Mesendoderm (in vitro differentiated cells): ENCODE data around the gene LPAR1.

Experiments used
- DNase-seq: peaks from one replicate; pipeline ENCODE4 v3.0.0; 2013
- H2AK5ac ChIP-seq: 2 replicates; pipeline ENCODE4 v1.6.1; 2013; ENCODE audit warnings: low read length, inconsistent platforms
- H2BK120ac ChIP-seq: 2 replicates; pipeline ENCODE4 v1.6.1; 2013; ENCODE audit warnings: low read depth, mild to moderate bottlenecking, low read length, moderate library complexity, mixed read lengths
- H2BK15ac ChIP-seq: replicated peaks from 2 replicates; pipeline ENCODE4 v1.6.1; 2013; ENCODE audit warnings: low read depth, mild to moderate bottlenecking, moderate library complexity
- H2BK5ac ChIP-seq: 2 replicates; pipeline ENCODE4 v1.6.1; 2013; ENCODE audit warnings: low read length, inconsistent platforms
- H3K18ac ChIP-seq: 2 replicates; pipeline ENCODE4 v1.6.1; 2013; ENCODE audit warnings: mild to moderate bottlenecking, low read length, mixed read lengths
- H3K23ac ChIP-seq: one replicate; pipeline ENCODE4 v1.6.1; 2013; ENCODE audit warnings: low read length
- H3K27ac ChIP-seq: 2 replicates; pipeline ENCODE4 v1.5.1; 2013; ENCODE audit warnings: low read depth, mild to moderate bottlenecking, inconsistent platforms, low read length, moderate library complexity
- H3K27me3 ChIP-seq: 2 replicates; pipeline ENCODE4 v1.6.1; 2013; ENCODE audit warnings: low read length, control low read depth, mild to moderate bottlenecking, inconsistent platforms; ENCODE audit not compliant: insufficient read depth, poor library complexity
- H3K36me3 ChIP-seq: 2 replicates; pipeline ENCODE4 v1.6.1; 2013; ENCODE audit warnings: low read length, inconsistent platforms; ENCODE audit not compliant: control insufficient read depth, insufficient read depth
- H3K4ac ChIP-seq: one replicate; pipeline ENCODE4 v1.6.1; 2013; ENCODE audit warnings: low read depth, mild to moderate bottlenecking, low read length, moderate library complexity
- H3K4me1 ChIP-seq: 2 replicates; pipeline ENCODE4 v1.6.1; 2013; ENCODE audit warnings: low read depth, low read length, inconsistent platforms; ENCODE audit not compliant: control insufficient read depth
- H3K4me2 ChIP-seq: 2 replicates; pipeline ENCODE4 v1.6.1; 2013; ENCODE audit warnings: low read length
- H3K4me3 ChIP-seq: 2 replicates; pipeline ENCODE4 v1.5.1; 2013; ENCODE audit warnings: mild to moderate bottlenecking, low read length
- H3K56ac ChIP-seq: one replicate; pipeline ENCODE4 v1.6.1; 2013; ENCODE audit warnings: low read length
- H3K79me1 ChIP-seq: 2 replicates; pipeline ENCODE4 v1.6.1; 2013; ENCODE audit warnings: low read length, inconsistent platforms
- H3K79me2 ChIP-seq: 2 replicates; pipeline ENCODE4 v1.6.1; 2013; ENCODE audit warnings: mild to moderate bottlenecking, low read length; ENCODE audit not compliant: control insufficient read depth, insufficient read depth
- H3K9ac ChIP-seq: 2 replicates; pipeline ENCODE4 v1.6.1; 2013; ENCODE audit warnings: low read length, inconsistent platforms
- H4K5ac ChIP-seq: one replicate; pipeline ENCODE4 v1.6.1; 2013; ENCODE audit warnings: low read length
- H4K8ac ChIP-seq: one replicate; pipeline ENCODE4 v1.6.1; 2013; ENCODE audit warnings: low read depth, mild to moderate bottlenecking, control low read depth, low read length, moderate library complexity
- WGBS: extraction: QIAGEN DNeasy Blood & Tissue Kit; methylation state at CpG from one replicate; pipeline ENCODE4 v1.1.7; 2013; ENCODE audit warnings: low lambda C conversion rate, missing lambda C conversion rate; ENCODE audit not compliant: insufficient coverage; ENCODE audit errors: extremely low coverage; 5-methylcytosine and 5-hydroxymethylcytosine counted together

LPAR1 gene

DNA sequence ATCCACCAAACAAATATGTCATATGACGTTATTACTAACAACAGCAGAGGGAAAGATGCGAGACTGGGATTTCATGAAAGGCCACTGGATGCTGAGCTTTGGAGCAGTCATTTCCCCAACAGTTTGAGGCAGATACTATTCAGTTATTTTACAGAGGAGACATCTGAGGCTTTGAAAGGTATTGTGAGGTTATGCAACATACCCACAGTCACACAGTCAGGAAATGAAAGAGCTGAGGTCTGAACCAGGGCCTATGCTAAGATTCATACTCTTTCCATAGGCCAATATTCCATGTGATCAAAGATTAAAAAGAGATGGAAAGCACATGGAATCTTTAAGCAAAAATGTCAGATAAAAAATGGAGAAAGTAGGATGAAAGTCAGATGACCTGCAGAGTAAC is 63.0 kb downstream of the LPAR1 start:
- no peak overlapping the region for H3K18ac ChIP-seq
- H2AK5ac ChIP-seq, result no peak overlapping the region
- no peak overlapping the region for H4K8ac ChIP-seq
- H2BK15ac ChIP-seq, result no peak overlapping the region
- H2BK120ac ChIP-seq, result no peak overlapping the region
- no CpG with 5 or more reads among the region's 2 CpGs for WGBS
- no peak overlapping the region for H3K4me3 ChIP-seq
- no peaks in the 10 kb centered on the region for H3K36me3 ChIP-seq
- H2BK5ac ChIP-seq, result no peak overlapping the region
- H3K23ac ChIP-seq, result no peak overlapping the region
- no peak for DNase-seq
- peaks cover 4% of the 10 kb centered on the region for H3K4me1 ChIP-seq
- no peak overlapping the region for H4K5ac ChIP-seq
- no peak overlapping the region for H3K9ac ChIP-seq
- no peak overlapping the region for H3K56ac ChIP-seq
- no peaks in the 10 kb centered on the region for H3K79me2 ChIP-seq
- H3K4ac ChIP-seq, result no peak overlapping the region
- no peaks in the 10 kb centered on the region for H3K27me3 ChIP-seq
- H3K79me1 ChIP-seq, result no peaks in the 10 kb centered on the region
- no peak overlapping the region for H3K27ac ChIP-seq
- no peak overlapping the region for H3K4me2 ChIP-seq

DNA sequence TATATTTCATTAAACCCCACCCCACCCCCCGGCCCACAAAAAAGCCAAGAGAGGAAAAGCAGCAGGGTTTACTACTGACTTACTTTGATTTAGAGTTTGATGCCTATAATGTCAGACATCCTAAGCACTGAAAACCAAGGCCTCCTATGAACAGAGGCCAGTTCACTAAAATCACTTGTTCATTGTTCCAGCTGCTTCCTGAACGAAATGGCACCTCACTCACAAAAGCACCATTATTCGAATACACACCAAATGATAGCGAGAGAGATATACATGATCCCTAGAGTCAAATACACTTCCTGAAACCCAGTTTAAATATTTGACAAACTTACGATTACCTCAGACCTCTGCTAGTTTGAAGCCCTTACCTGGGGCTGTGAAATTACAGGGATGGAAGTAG is 66.6 kb downstream of the LPAR1 start:
- H3K4ac ChIP-seq, result no peak overlapping the region
- no peak overlapping the region for H3K23ac ChIP-seq
- no peak overlapping the region for H3K18ac ChIP-seq
- H2BK15ac ChIP-seq, result no peak overlapping the region
- no peak overlapping the region for H3K56ac ChIP-seq
- H3K4me1 ChIP-seq, result no peaks in the 10 kb centered on the region
- no peak overlapping the region for H3K4me3 ChIP-seq
- no peak overlapping the region for H2AK5ac ChIP-seq
- no peak overlapping the region for H4K8ac ChIP-seq
- peaks cover 2% of the 10 kb centered on the region for H3K27me3 ChIP-seq
- no peak overlapping the region for H3K4me2 ChIP-seq
- no peaks in the 10 kb centered on the region for H3K79me1 ChIP-seq
- H3K36me3 ChIP-seq, result no peaks in the 10 kb centered on the region
- no peak overlapping the region for H3K27ac ChIP-seq
- H2BK5ac ChIP-seq, result no peak overlapping the region
- no peak overlapping the region for H2BK120ac ChIP-seq
- no peaks in the 10 kb centered on the region for H3K79me2 ChIP-seq
- H4K5ac ChIP-seq, result no peak overlapping the region
- no peak overlapping the region for H3K9ac ChIP-seq
- no peak for DNase-seq
- no CpG with 5 or more reads among the region's 5 CpGs for WGBS

GRCh38 chr9:110971234-110971633 is 67.0 kb downstream of the LPAR1 start:
- H3K56ac ChIP-seq, result no peak overlapping the region
- H3K27me3 ChIP-seq, result peaks cover 2% of the 10 kb centered on the region
- H2AK5ac ChIP-seq, result no peak overlapping the region
- no peak overlapping the region for H2BK15ac ChIP-seq
- H3K18ac ChIP-seq, result no peak overlapping the region
- no peak for DNase-seq
- H4K5ac ChIP-seq, result no peak overlapping the region
- no peak overlapping the region for H3K23ac ChIP-seq
- no peaks in the 10 kb centered on the region for H3K79me1 ChIP-seq
- WGBS, result no CpG with 5 or more reads among the region's 2 CpGs
- H3K4ac ChIP-seq, result no peak overlapping the region
- no peak overlapping the region for H2BK5ac ChIP-seq
- H3K4me2 ChIP-seq, result no peak overlapping the region
- H3K79me2 ChIP-seq, result no peaks in the 10 kb centered on the region
- no peaks in the 10 kb centered on the region for H3K4me1 ChIP-seq
- H3K36me3 ChIP-seq, result no peaks in the 10 kb centered on the region
- no peak overlapping the region for H3K4me3 ChIP-seq
- no peak overlapping the region for H3K27ac ChIP-seq
- no peak overlapping the region for H4K8ac ChIP-seq
- H2BK120ac ChIP-seq, result no peak overlapping the region
- H3K9ac ChIP-seq, result no peak overlapping the region

GRCh38 chr9:110969971-110970386 is 68.3 kb downstream of the LPAR1 start:
- Histone ChIP-seq H3K4me3 (no peak overlapping the region), H3K27me3 (peaks cover 2% of the 10 kb centered on the region)
- WGBS, result no CpG with 5 or more reads among the region's 4 CpGs

DNA sequence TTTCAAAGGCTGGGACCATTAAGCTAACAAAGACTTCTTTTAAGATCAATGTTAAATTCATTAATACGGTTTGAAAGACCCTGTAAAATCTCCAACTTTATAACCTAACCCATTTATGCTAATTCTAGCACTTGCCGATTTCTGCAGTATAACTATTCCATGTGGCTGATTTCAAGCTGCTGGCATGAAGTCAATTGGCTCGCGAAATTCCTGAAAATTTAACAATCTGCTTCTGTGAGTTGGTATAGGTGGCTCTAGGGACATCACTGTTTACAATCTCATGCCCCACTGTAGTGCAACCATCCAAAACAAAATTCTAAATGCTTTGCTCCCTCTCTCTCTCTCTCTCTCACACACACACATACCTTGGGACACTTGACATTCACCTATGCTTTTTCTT is 70.2 kb downstream of the LPAR1 start:
- Histone ChIP-seq H3K36me3 (no peaks in the 10 kb centered on the region), H2BK120ac (no peak overlapping the region)
- no CpG with 5 or more reads among the region's 4 CpGs for WGBS

More at GRCh38 chr9:110969971-110970386, 68.3 kb downstream of the LPAR1 start:
- Histone ChIP-seq H3K9ac (no peak overlapping the region), H3K36me3 (no peaks in the 10 kb centered on the region), H3K18ac (no peak overlapping the region), H2AK5ac (no peak overlapping the region), H3K4me1 (no peaks in the 10 kb centered on the region), H3K27ac (no peak overlapping the region), H3K79me1 (no peaks in the 10 kb centered on the region), H3K4me2 (no peak overlapping the region), H4K8ac (no peak overlapping the region), H2BK120ac (no peak overlapping the region), H3K23ac (no peak overlapping the region), H3K4ac (no peak overlapping the region), H2BK15ac (no peak overlapping the region), H3K79me2 (no peaks in the 10 kb centered on the region), H4K5ac (no peak overlapping the region), H2BK5ac (no peak overlapping the region), H3K56ac (no peak overlapping the region)
- no peak for DNase-seq

DNA sequence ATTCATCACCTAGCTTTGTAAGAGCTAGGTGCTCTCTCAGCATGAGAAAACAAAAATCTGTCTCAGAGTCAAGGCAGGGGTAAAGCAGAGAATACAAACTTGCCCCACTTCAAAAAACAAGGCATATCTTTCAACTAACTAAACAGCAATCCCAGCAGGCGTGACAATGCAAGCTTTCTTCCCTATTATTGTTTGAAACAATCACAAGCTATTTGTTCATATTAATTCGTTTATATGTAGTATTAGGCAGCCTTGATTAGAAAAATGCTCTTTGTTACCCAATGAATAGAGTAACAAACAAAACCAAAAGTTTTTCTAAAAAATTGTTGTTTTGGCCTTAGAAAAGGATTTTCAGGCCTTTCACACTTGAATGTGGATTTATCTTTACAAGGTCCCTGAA is 71.1 kb downstream of the LPAR1 start:
- no peak overlapping the region for H3K4ac ChIP-seq
- peaks cover 2% of the 10 kb centered on the region for H3K27me3 ChIP-seq
- no peak overlapping the region for H4K8ac ChIP-seq
- H3K9ac ChIP-seq, result no peak overlapping the region
- no peak for DNase-seq
- H3K79me2 ChIP-seq, result no peaks in the 10 kb centered on the region
- no peak overlapping the region for H3K27ac ChIP-seq
- no peak overlapping the region for H2BK120ac ChIP-seq
- H2AK5ac ChIP-seq, result no peak overlapping the region
- no peak overlapping the region for H2BK5ac ChIP-seq
- H3K79me1 ChIP-seq, result no peaks in the 10 kb centered on the region
- no peak overlapping the region for H3K4me3 ChIP-seq
- no peak overlapping the region for H2BK15ac ChIP-seq
- H3K4me1 ChIP-seq, result no peaks in the 10 kb centered on the region
- no peak overlapping the region for H3K56ac ChIP-seq
- H4K5ac ChIP-seq, result no peak overlapping the region
- H3K18ac ChIP-seq, result no peak overlapping the region
- H3K36me3 ChIP-seq, result no peaks in the 10 kb centered on the region
- no peak overlapping the region for H3K4me2 ChIP-seq
- no CpG with 5 or more reads among the region's 2 CpGs for WGBS
- no peak overlapping the region for H3K23ac ChIP-seq

More for the DNA sequence above, 70.2 kb downstream of the LPAR1 start:
- Histone ChIP-seq H3K27ac (no peak overlapping the region), H3K4me3 (no peak overlapping the region), H3K56ac (no peak overlapping the region), H3K23ac (no peak overlapping the region), H3K4me2 (no peak overlapping the region), H2BK5ac (no peak overlapping the region), H3K18ac (no peak overlapping the region), H3K79me2 (no peaks in the 10 kb centered on the region), H3K27me3 (peaks cover 2% of the 10 kb centered on the region), H3K9ac (no peak overlapping the region), H3K79me1 (no peaks in the 10 kb centered on the region), H2BK15ac (no peak overlapping the region), H4K8ac (no peak overlapping the region), H3K4me1 (no peaks in the 10 kb centered on the region), H3K4ac (no peak overlapping the region), H2AK5ac (no peak overlapping the region), H4K5ac (no peak overlapping the region)
- DNase-seq, result no peak
